Right atrium auricular region (tissue), 2 donors: ENCODE measurements around the gene SYT2. TPM values are rescaled to one million over a fixed set of nuclear protein-coding genes. Genes with fewer than 3 reads are reported as not detected.
"Not testable (repeated sequence)": the region's sequence is repeated elsewhere in the genome, so short reads cannot be mapped to it uniquely, and the experiment has no call there.

ENCODE experiments used
- DNase-seq: peaks from one replicate; pipeline ENCODE4 v3.0.0-alpha.2; 2019; ENCODE audit warnings: low spot score
- H3K27ac ChIP-seq, 2 donors: fragments of 200-600 bp; sonication (generic); 1 replicate in 1 of 2; 2 replicates in 1 of 2; pipeline ENCODE4 v1.5.1; 2016 to 2019
- H3K27me3 ChIP-seq, 2 donors: fragments of 200-600 bp; sonication (generic); one replicate each; pipeline versions ENCODE4 v1.5.1 to v1.6.0; 2017 to 2019
- H3K36me3 ChIP-seq: fragments of 200-600 bp; sonication (generic); one replicate; pipeline ENCODE4 v1.5.1; 2016
- H3K4me1 ChIP-seq, 2 donors: fragments of 200-600 bp; sonication (generic); one replicate each; pipeline versions ENCODE4 v1.5.1 to v1.6.0; 2017 to 2019
- H3K4me3 ChIP-seq, 2 donors: fragments of 200-600 bp; sonication (generic); 1 replicate in 1 of 2; 2 replicates in 1 of 2; pipeline ENCODE4 v1.5.1; 2017 to 2019; ENCODE audit warnings: mild to moderate bottlenecking in 1 of 2, moderate library complexity in 1 of 2
- H3K9me3 ChIP-seq, 2 donors: fragments of 200-600 bp; sonication (generic); one replicate each; pipeline ENCODE4 v1.5.1; 2019
- CTCF ChIP-seq, 2 donors: fragments of 200-600 bp; sonication (generic); IDR thresholded peaks; one replicate each; pipeline ENCODE4 v1.5.1; 2019; ENCODE audit warnings: antibody characterized with exemption in 2 of 2
- total RNA-seq, 2 donors: library from RNA; depleted of rRNA; stranded (reverse); fragments of >200 nt; gene quantifications; one replicate each; pipeline ENCODE4 v1.1.0, GENCODE V29; 2016

The SYT2 gene
- total RNA-seq, 2 donors from 2014 or later: not detected

GRCh38 chr1:202725526-202725925 is 15.3 kb upstream of the SYT2 start:
- no peak for TF ChIP-seq CTCF (IDR thresholded peaks at IDR 0.05)
- Histone ChIP-seq H3K27ac (no peak overlapping the region), H3K36me3 (peaks cover 32% of the 10 kb centered on the region), H3K9me3 (no peaks in the 10 kb centered on the region), H3K4me1 (no peaks in the 10 kb centered on the region), H3K27me3 (no peaks in the 10 kb centered on the region), H3K4me3 (no peak overlapping the region)
- DNase-seq: no peak

GRCh38 chr1:202723708-202724107 is 13.5 kb upstream of the SYT2 start:
- DNase-seq: no peak
- Histone ChIP-seq H3K27me3 (no peaks in the 10 kb centered on the region), H3K4me3 (no peak overlapping the region), H3K9me3 (no peaks in the 10 kb centered on the region), H3K36me3 (peaks cover 14% of the 10 kb centered on the region), H3K27ac (no peak overlapping the region), H3K4me1 (no peaks in the 10 kb centered on the region)
- no peak for TF ChIP-seq CTCF (IDR thresholded peaks at IDR 0.05)

GRCh38 chr1:202723046-202723445 is 12.8 kb upstream of the SYT2 start:
- H3K4me1 ChIP-seq, H3K4me3 ChIP-seq, DNase-seq, H3K27ac ChIP-seq, H3K27me3 ChIP-seq, H3K9me3 ChIP-seq, H3K36me3 ChIP-seq: not testable (repeated sequence)

- DNase-seq: no peak
- no peak overlapping the region for H3K27ac ChIP-seq
- TF ChIP-seq CTCF (IDR thresholded peaks at IDR 0.05): no peak
- H3K9me3 ChIP-seq: no peaks in the 10 kb centered on the region
- H3K4me3 ChIP-seq: no peak overlapping the region
- no peaks in the 10 kb centered on the region for H3K27me3 ChIP-seq
- no peaks in the 10 kb centered on the region for H3K36me3 ChIP-seq
- no peaks in the 10 kb centered on the region for H3K4me1 ChIP-seq
Measured at GRCh38 chr1:202716654-202717053, 6.4 kb upstream of the SYT2 start.

GRCh38 chr1:202714202-202714601 is 3.9 kb upstream of the SYT2 start:
- H3K27ac ChIP-seq, H3K9me3 ChIP-seq, H3K36me3 ChIP-seq, DNase-seq, H3K4me3 ChIP-seq, H3K27me3 ChIP-seq: not testable (repeated sequence)
- H3K4me1 ChIP-seq: peaks cover 0 to 15% of the 10 kb centered on the region in 2 donors

GRCh38 chr1:202713110-202713509 is 2.9 kb upstream of the SYT2 start:
- Histone ChIP-seq H3K9me3 (no peaks in the 10 kb centered on the region), H3K27me3 (peaks cover 7 to 14% of the 10 kb centered on the region in 2 donors), H3K4me1 (peaks cover 0 to 18% of the 10 kb centered on the region in 2 donors), H3K4me3 (no peak overlapping the region), H3K36me3 (no peaks in the 10 kb centered on the region), H3K27ac (no peak overlapping the region)
- DNase-seq: no peak
- no peak for TF ChIP-seq CTCF (IDR thresholded peaks at IDR 0.05)

GRCh38 chr1:202711949-202712635 is 1.8 kb upstream of the SYT2 start:
- DNase-seq: no peak
- no peaks in the 10 kb centered on the region for H3K9me3 ChIP-seq
- H3K4me3 ChIP-seq: no peak overlapping the region
- peaks cover 7 to 14% of the 10 kb centered on the region in 2 donors for H3K27me3 ChIP-seq
- TF ChIP-seq CTCF (IDR thresholded peaks at IDR 0.05): no peak
- no peaks in the 10 kb centered on the region for H3K36me3 ChIP-seq
- no peak overlapping the region for H3K27ac ChIP-seq
- peaks cover 0 to 18% of the 10 kb centered on the region in 2 donors for H3K4me1 ChIP-seq
